ENCODE results near the gene ASB15.

The ASB15 gene

DNA sequence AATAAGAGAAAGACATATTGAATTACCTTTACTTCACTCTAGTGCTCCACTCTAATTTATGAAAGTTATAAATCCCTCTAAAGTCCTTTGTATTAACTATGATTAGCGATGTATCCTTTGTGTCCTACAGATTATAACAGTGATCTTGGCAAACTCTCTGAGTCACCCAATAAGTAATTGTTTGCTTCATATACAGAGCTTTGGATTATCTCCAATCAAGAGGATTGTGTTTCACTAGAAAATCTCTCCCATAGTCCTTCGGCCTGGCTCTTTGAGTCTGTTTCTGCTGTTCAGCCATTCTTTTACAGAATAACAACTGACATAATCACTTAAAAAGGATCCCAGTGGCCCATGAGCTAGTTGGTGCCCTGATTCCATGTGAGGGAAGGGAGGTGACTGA, 63.5 kb downstream of the ASB15 start:
- Histone ChIP-seq H3K79me1 (ENCODE audit: low read depth, low read length) (no peaks in the 10 kb centered on the region), H3K36me3 (replicated peaks in 1 of 2; ENCODE audit: control insufficient read depth in 2 of 2, insufficient read depth in 2 of 2, low read length in 2 of 2) (no peaks in the 10 kb centered on the region), H3K23ac (ENCODE audit: low read depth, low read length, poor library complexity) (no peak overlapping the region), H3K9ac (ENCODE audit: low read depth, low read length, poor library complexity) (no peak overlapping the region), H4K91ac (ENCODE audit: low read depth, low read length, poor library complexity) (no peak overlapping the region), H3K27ac (replicated peaks; ENCODE audit: low read length) (no peak overlapping the region), H3K9me3 (replicated peaks in 1 of 2; ENCODE audit: control insufficient read depth in 2 of 2, insufficient read depth in 1 of 2, low read depth in 1 of 2, low read length in 2 of 2) (no peaks in the 10 kb centered on the region), H2BK15ac (ENCODE audit: low read length) (no peak overlapping the region), H3K27me3 (ENCODE audit: control insufficient read depth in 3 of 3, insufficient read depth in 3 of 3, low read depth in 1 of 3, low read length in 3 of 3) (peaks cover 0 to 8% (median 0%) of the 10 kb centered on the region in 3 experiments), H2BK120ac (ENCODE audit: low read depth, low read length) (no peak overlapping the region), H4K8ac (ENCODE audit: low read depth, low read length) (no peak overlapping the region), H3K4me2 (ENCODE audit: insufficient read depth, low read length, poor library complexity, severe bottlenecking) (no peak overlapping the region), H3K18ac (ENCODE audit: low read length) (no peak overlapping the region), H2BK12ac (ENCODE audit: low read length) (no peak overlapping the region), H3K4ac (ENCODE audit: low read length) (no peak overlapping the region), H2AFZ (ENCODE audit: low read length) (no peak overlapping the region), H3K4me1 (ENCODE audit: control insufficient read depth in 2 of 2, insufficient read depth in 1 of 2, low read depth in 1 of 2, low read length in 2 of 2) (peaks cover 0 to 4% of the 10 kb centered on the region in 2 donors), H2AK5ac (ENCODE audit: low read depth, low read length) (no peak overlapping the region), H3K4me3 (ENCODE audit: low read length in 2 of 2) (no peak overlapping the region), H2BK5ac (ENCODE audit: low read length) (no peak overlapping the region), H3K14ac (ENCODE audit: low read length) (no peak overlapping the region)
- no peak for DNase-seq (ENCODE audit: low spot score)
- WGBS, 2 donors (ENCODE audit: extremely low coverage in 2 of 2, insufficient read length in 2 of 2, insufficient replicate concordance in 1 of 2) = no CpG with 5 or more reads among the region's 2 CpGs

DNA sequence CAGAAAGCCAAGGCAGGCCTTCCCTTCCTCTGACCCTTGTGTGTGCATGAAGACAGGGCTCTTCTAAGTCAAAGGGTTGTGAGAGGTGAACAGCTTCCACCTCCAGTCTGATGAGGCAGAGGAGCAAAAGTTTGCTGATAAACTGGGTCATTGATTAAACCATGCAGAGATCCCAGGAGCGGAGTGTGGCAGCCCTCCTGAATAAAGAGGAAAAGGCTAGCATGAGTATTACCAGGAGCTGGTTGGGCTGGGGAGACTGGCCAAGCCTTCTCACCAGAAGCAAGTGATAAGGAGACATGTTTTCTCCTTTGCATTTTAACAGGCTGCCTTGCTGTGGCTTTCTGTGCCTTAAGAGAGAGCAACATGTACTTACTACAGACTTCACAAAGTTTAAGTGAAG, 64.3 kb downstream of the ASB15 start:
- no peaks in the 10 kb centered on the region for H3K36me3 ChIP-seq (replicated peaks in 1 of 2; ENCODE audit: control insufficient read depth in 2 of 2, insufficient read depth in 2 of 2, low read length in 2 of 2)
- no peak overlapping the region for H3K9ac ChIP-seq (ENCODE audit: low read depth, low read length, poor library complexity)
- H3K4ac ChIP-seq (ENCODE audit: low read length) = no peak overlapping the region
- no peak overlapping the region for H3K18ac ChIP-seq (ENCODE audit: low read length)
- no peaks in the 10 kb centered on the region for H3K79me1 ChIP-seq (ENCODE audit: low read depth, low read length)
- no peak overlapping the region for H3K4me2 ChIP-seq (ENCODE audit: insufficient read depth, low read length, poor library complexity, severe bottlenecking)
- no peak overlapping the region for H2BK12ac ChIP-seq (ENCODE audit: low read length)
- H2BK120ac ChIP-seq (ENCODE audit: low read depth, low read length) = no peak overlapping the region
- H3K4me3 ChIP-seq (ENCODE audit: low read length in 2 of 2) = no peak overlapping the region
- no peak for DNase-seq (ENCODE audit: low spot score)
- no peak overlapping the region for H4K91ac ChIP-seq (ENCODE audit: low read depth, low read length, poor library complexity)
- H2BK5ac ChIP-seq (ENCODE audit: low read length) = no peak overlapping the region
- no peak overlapping the region for H2BK15ac ChIP-seq (ENCODE audit: low read length)
- no CpG with 5 or more reads among the region's 1 CpG for WGBS, 2 donors (ENCODE audit: extremely low coverage in 2 of 2, insufficient read length in 2 of 2, insufficient replicate concordance in 1 of 2)
- H4K8ac ChIP-seq (ENCODE audit: low read depth, low read length) = no peak overlapping the region
- H3K27me3 ChIP-seq (ENCODE audit: control insufficient read depth in 3 of 3, insufficient read depth in 3 of 3, low read depth in 1 of 3, low read length in 3 of 3) = peaks cover 0 to 8% (median 0%) of the 10 kb centered on the region in 3 experiments
- H2AK5ac ChIP-seq (ENCODE audit: low read depth, low read length) = no peak overlapping the region
- H3K4me1 ChIP-seq (ENCODE audit: control insufficient read depth in 2 of 2, insufficient read depth in 1 of 2, low read depth in 1 of 2, low read length in 2 of 2) = peaks cover 0 to 1% of the 10 kb centered on the region in 2 donors
- no peaks in the 10 kb centered on the region for H3K9me3 ChIP-seq (replicated peaks in 1 of 2; ENCODE audit: control insufficient read depth in 2 of 2, insufficient read depth in 1 of 2, low read depth in 1 of 2, low read length in 2 of 2)
- H3K14ac ChIP-seq (ENCODE audit: low read length) = no peak overlapping the region
- no peak overlapping the region for H3K27ac ChIP-seq (replicated peaks; ENCODE audit: low read length)
- H3K23ac ChIP-seq (ENCODE audit: low read depth, low read length, poor library complexity) = no peak overlapping the region
- H2AFZ ChIP-seq (ENCODE audit: low read length) = no peak overlapping the region

DNA sequence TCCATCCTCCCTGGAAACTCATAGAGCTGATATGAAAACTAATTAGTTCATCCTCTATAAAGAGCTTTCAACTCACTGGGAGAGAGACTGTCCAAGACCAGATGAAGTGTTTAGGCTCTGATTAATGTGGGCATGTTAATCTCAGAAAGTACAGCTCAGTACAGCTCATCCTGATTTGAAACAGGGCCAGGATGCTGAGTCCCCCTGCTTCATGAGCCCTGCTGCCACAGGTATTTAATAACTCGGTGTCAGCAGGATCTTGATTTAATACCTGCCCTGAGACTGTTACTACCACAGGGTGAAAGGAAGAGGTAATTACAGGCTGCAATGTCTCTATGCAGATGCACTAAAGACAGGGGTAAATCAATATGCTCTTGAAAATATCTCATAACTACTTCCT, 64.9 kb downstream of the ASB15 start:
- H3K4me1 ChIP-seq (ENCODE audit: control insufficient read depth in 2 of 2, insufficient read depth in 1 of 2, low read depth in 1 of 2, low read length in 2 of 2) = no peaks in the 10 kb centered on the region
- H3K9me3 ChIP-seq (replicated peaks in 1 of 2; ENCODE audit: control insufficient read depth in 2 of 2, insufficient read depth in 1 of 2, low read depth in 1 of 2, low read length in 2 of 2) = no peaks in the 10 kb centered on the region
- H3K9ac ChIP-seq (ENCODE audit: low read depth, low read length, poor library complexity) = no peak overlapping the region
- H3K4ac ChIP-seq (ENCODE audit: low read length) = no peak overlapping the region
- no peak overlapping the region for H3K27ac ChIP-seq (replicated peaks; ENCODE audit: low read length)
- no peak overlapping the region for H4K8ac ChIP-seq (ENCODE audit: low read depth, low read length)
- no peak overlapping the region for H2BK5ac ChIP-seq (ENCODE audit: low read length)
- H3K27me3 ChIP-seq (ENCODE audit: control insufficient read depth in 3 of 3, insufficient read depth in 3 of 3, low read depth in 1 of 3, low read length in 3 of 3) = peaks cover 0 to 8% (median 0%) of the 10 kb centered on the region in 3 experiments
- H3K4me2 ChIP-seq (ENCODE audit: insufficient read depth, low read length, poor library complexity, severe bottlenecking) = no peak overlapping the region
- no peak overlapping the region for H3K14ac ChIP-seq (ENCODE audit: low read length)
- no peaks in the 10 kb centered on the region for H3K36me3 ChIP-seq (replicated peaks in 1 of 2; ENCODE audit: control insufficient read depth in 2 of 2, insufficient read depth in 2 of 2, low read length in 2 of 2)
- H2AFZ ChIP-seq (ENCODE audit: low read length) = no peak overlapping the region
- H3K4me3 ChIP-seq (ENCODE audit: low read length in 2 of 2) = no peak overlapping the region
- no CpG with 5 or more reads among the region's 1 CpG for WGBS, 2 donors (ENCODE audit: extremely low coverage in 2 of 2, insufficient read length in 2 of 2, insufficient replicate concordance in 1 of 2)
- H2AK5ac ChIP-seq (ENCODE audit: low read depth, low read length) = no peak overlapping the region
- DNase-seq (ENCODE audit: low spot score) = no peak
- H3K79me1 ChIP-seq (ENCODE audit: low read depth, low read length) = no peaks in the 10 kb centered on the region
- H2BK120ac ChIP-seq (ENCODE audit: low read depth, low read length) = no peak overlapping the region
- no peak overlapping the region for H2BK12ac ChIP-seq (ENCODE audit: low read length)
- H4K91ac ChIP-seq (ENCODE audit: low read depth, low read length, poor library complexity) = no peak overlapping the region
- H3K23ac ChIP-seq (ENCODE audit: low read depth, low read length, poor library complexity) = no peak overlapping the region
- H3K18ac ChIP-seq (ENCODE audit: low read length) = no peak overlapping the region
- no peak overlapping the region for H2BK15ac ChIP-seq (ENCODE audit: low read length)

DNA sequence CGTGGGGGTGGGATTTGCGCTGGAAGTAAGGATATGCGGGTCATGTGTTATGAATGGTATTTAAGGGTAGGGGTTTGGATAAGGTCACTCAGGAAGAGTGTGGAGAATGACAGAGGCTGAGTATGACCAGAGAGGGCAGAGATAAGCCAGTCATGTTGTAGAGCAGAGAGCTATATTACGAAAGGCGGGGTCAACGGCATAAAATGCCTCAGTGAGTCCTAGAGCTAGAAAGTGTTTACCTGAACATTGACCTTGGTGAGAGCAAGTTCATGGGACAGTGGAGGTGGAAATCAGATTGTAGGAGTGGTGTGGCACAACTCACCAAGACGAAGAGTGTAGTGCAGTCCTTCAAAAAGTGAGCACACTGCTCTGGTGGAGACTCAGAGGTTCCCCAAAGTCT, 67.9 kb downstream of the ASB15 start:
- no peak overlapping the region for H2BK15ac ChIP-seq (ENCODE audit: low read length)
- no peak overlapping the region for H3K4me2 ChIP-seq (ENCODE audit: insufficient read depth, low read length, poor library complexity, severe bottlenecking)
- no peak overlapping the region for H2BK12ac ChIP-seq (ENCODE audit: low read length)
- H3K4ac ChIP-seq (ENCODE audit: low read length) = no peak overlapping the region
- no peak overlapping the region for H3K4me3 ChIP-seq (ENCODE audit: low read length in 2 of 2)
- no peak overlapping the region for H3K14ac ChIP-seq (ENCODE audit: low read length)
- peaks cover 0 to 4% of the 10 kb centered on the region in 2 donors for H3K4me1 ChIP-seq (ENCODE audit: control insufficient read depth in 2 of 2, insufficient read depth in 1 of 2, low read depth in 1 of 2, low read length in 2 of 2)
- H3K36me3 ChIP-seq (replicated peaks in 1 of 2; ENCODE audit: control insufficient read depth in 2 of 2, insufficient read depth in 2 of 2, low read length in 2 of 2) = no peaks in the 10 kb centered on the region
- H3K27ac ChIP-seq (replicated peaks; ENCODE audit: low read length) = no peak overlapping the region
- no peak overlapping the region for H2BK120ac ChIP-seq (ENCODE audit: low read depth, low read length)
- H3K18ac ChIP-seq (ENCODE audit: low read length) = no peak overlapping the region
- H2BK5ac ChIP-seq (ENCODE audit: low read length) = no peak overlapping the region
- no peaks in the 10 kb centered on the region for H3K79me1 ChIP-seq (ENCODE audit: low read depth, low read length)
- no peak overlapping the region for H4K91ac ChIP-seq (ENCODE audit: low read depth, low read length, poor library complexity)
- H2AK5ac ChIP-seq (ENCODE audit: low read depth, low read length) = no peak overlapping the region
- no peak overlapping the region for H3K23ac ChIP-seq (ENCODE audit: low read depth, low read length, poor library complexity)
- H3K9me3 ChIP-seq (replicated peaks in 1 of 2; ENCODE audit: control insufficient read depth in 2 of 2, insufficient read depth in 1 of 2, low read depth in 1 of 2, low read length in 2 of 2) = no peaks in the 10 kb centered on the region
- H4K8ac ChIP-seq (ENCODE audit: low read depth, low read length) = no peak overlapping the region
- H2AFZ ChIP-seq (ENCODE audit: low read length) = no peak overlapping the region
- 100% methylated on average over 1 to 2 of the region's 7 CpGs for WGBS, 2 donors (ENCODE audit: extremely low coverage in 2 of 2, insufficient read length in 2 of 2, insufficient replicate concordance in 1 of 2)
- no peak overlapping the region for H3K9ac ChIP-seq (ENCODE audit: low read depth, low read length, poor library complexity)
- DNase-seq (ENCODE audit: low spot score) = no peak
- peaks cover 0 to 8% (median 0%) of the 10 kb centered on the region in 3 experiments for H3K27me3 ChIP-seq (ENCODE audit: control insufficient read depth in 3 of 3, insufficient read depth in 3 of 3, low read depth in 1 of 3, low read length in 3 of 3)

Data from neuronal stem cell (in vitro differentiated cells).